Muscle of arm (tissue), 12 donors: ENCODE results near the gene ADGRA3. TPM values are rescaled to one million over a fixed set of nuclear protein-coding genes. Genes with fewer than 3 reads are reported as not detected.
"Not testable (repeated sequence)": the region's sequence is repeated elsewhere in the genome, so short reads cannot be mapped to it uniquely, and the experiment has no call there.

ENCODE experiments used
- DNase-seq: peaks from one replicate; pipeline ENCODE4 v3.0.0-alpha.2; 2013
- polyA plus RNA-seq, 12 donors: library from polyadenylated mRNA; unstranded; fragments of 120-200 nt; gene quantifications; one replicate each; pipeline ENCODE4 v1.2.1, GENCODE V29; 2013; ENCODE audit not compliant: insufficient read length in 12 of 12

ADGRA3 gene
- polyA plus RNA-seq, 12 donors: 48.4 to 110 (median 57.5) TPM; not detected in 1

GRCh38 chr4:22444813-22445212, 71.1 kb downstream of the ADGRA3 start:
- DNase-seq: no peak

- no peak for DNase-seq
Observed at GRCh38 chr4:22442956-22443355, 72.9 kb downstream of the ADGRA3 start.

- no peak for DNase-seq
Observed at GRCh38 chr4:22440999-22441398, 74.9 kb downstream of the ADGRA3 start.

- no peak for DNase-seq
Observed at GRCh38 chr4:22439947-22440346, 75.9 kb downstream of the ADGRA3 start.

- no peak for DNase-seq
Observed at GRCh38 chr4:22435652-22436051, 80.2 kb downstream of the ADGRA3 start.

GRCh38 chr4:22434895-22435294, 81.0 kb downstream of the ADGRA3 start:
- peak; percentile 23 for DNase-seq

- no peak for DNase-seq
Observed at GRCh38 chr4:22430626-22431025, 85.2 kb downstream of the ADGRA3 start.

- DNase-seq: no peak
Observed at GRCh38 chr4:22428441-22428840, 87.4 kb downstream of the ADGRA3 start.

- peak; percentile 10 for DNase-seq
Observed at GRCh38 chr4:22427675-22428074, 88.2 kb downstream of the ADGRA3 start.

- DNase-seq: no peak
Observed at GRCh38 chr4:22420291-22420690, 95.6 kb downstream of the ADGRA3 start.

GRCh38 chr4:22417408-22417807, 98.5 kb downstream of the ADGRA3 start:
- DNase-seq: no peak

GRCh38 chr4:22416403-22416802, 99.5 kb downstream of the ADGRA3 start:
- no peak for DNase-seq

- DNase-seq: no peak
Observed at GRCh38 chr4:22414833-22415232, 101.0 kb downstream of the ADGRA3 start.

GRCh38 chr4:22413471-22413870, 102.4 kb downstream of the ADGRA3 start:
- no peak for DNase-seq

GRCh38 chr4:22412013-22412412, 103.9 kb downstream of the ADGRA3 start:
- DNase-seq: no peak

- DNase-seq: no peak
Observed at GRCh38 chr4:22410645-22411247, 105.1 kb downstream of the ADGRA3 start.

GRCh38 chr4:22408474-22408873, 107.4 kb downstream of the ADGRA3 start:
- DNase-seq: no peak

- no peak for DNase-seq
Observed at GRCh38 chr4:22407361-22407760, 108.5 kb downstream of the ADGRA3 start.

GRCh38 chr4:22398671-22399070, 117.2 kb downstream of the ADGRA3 start:
- DNase-seq: no peak

- no peak for DNase-seq
Observed at GRCh38 chr4:22391551-22391950, 124.3 kb downstream of the ADGRA3 start.

GRCh38 chr4:22389240-22389870, 126.5 kb downstream of the ADGRA3 start:
- DNase-seq: peak; percentile 57

GRCh38 chr4:22385611-22386011, 130.3 kb downstream of the ADGRA3 start:
- no peak for DNase-seq

GRCh38 chr4:22384154-22384553, 131.7 kb downstream of the ADGRA3 start:
- DNase-seq: no peak

- not testable (repeated sequence) for DNase-seq
Observed at GRCh38 chr4:22382216-22382615, 133.7 kb downstream of the ADGRA3 start.
